GM21447 (cell line): ENCODE data around the gene QSOX1.

Source experiments
- ATAC-seq: cut with Tn5 transposase; IDR thresholded peaks from one replicate; pipeline ENCODE4 v1.9.1; 2021; ENCODE audit not compliant: unreplicated experiment

The QSOX1 gene

GRCh38 chr1:180248731-180249681 lies 94.3 kb downstream of the QSOX1 start:
- no peak for ATAC-seq

GRCh38 chr1:180249725-180250498 lies 95.2 kb downstream of the QSOX1 start:
- ATAC-seq = no peak

GRCh38 chr1:180250499-180250770 lies 95.8 kb downstream of the QSOX1 start:
- no peak for ATAC-seq

GRCh38 chr1:180250883-180251509 lies 96.3 kb downstream of the QSOX1 start:
- no peak for ATAC-seq

- no peak for ATAC-seq
These were observed 97.0 kb downstream of the QSOX1 start for GRCh38 chr1:180251526-180252305.

GRCh38 chr1:180252638-180253536 lies 98.2 kb downstream of the QSOX1 start:
- ATAC-seq = peak; percentile 80
